Psoas muscle (tissue), 8 donors: ENCODE measurements around the gene HEBP1. TPM values are rescaled to one million over a fixed set of nuclear protein-coding genes. Genes with fewer than 3 reads are reported as not detected.
A peak's percentile ranks its signal among the peaks of the same experiment; 100 is the strongest.

Source experiments
- ATAC-seq, 4 donors: fragments of 200-7000 bp; cut with Tn5 transposase; one replicate each; pipeline ENCODE4 v1.9.1; 2020; ENCODE audit warnings: moderate library complexity in 3 of 4, mild to moderate bottlenecking in 2 of 4
- DNase-seq, 2 donors: peaks; one replicate each; pipeline ENCODE4 v3.0.0-alpha.2; 2020
- H3K27ac ChIP-seq: fragments of 200-600 bp; one replicate; pipeline ENCODE4 v1.8.0; 2022
- H3K27me3 ChIP-seq, 3 donors: fragments of 200-600 bp in 1 of 3; one replicate each; pipeline versions ENCODE4 v1.6.1 to v1.8.0; 2013 to 2022; ENCODE audit warnings: low read length in 2 of 3, mild to moderate bottlenecking in 2 of 3, moderate library complexity in 1 of 3; ENCODE audit not compliant: insufficient read depth in 3 of 3
- H3K36me3 ChIP-seq, 2 donors: fragments of 200-600 bp in 1 of 2; one replicate each; pipeline versions ENCODE4 v1.6.1 to v1.8.0; 2013 to 2022; ENCODE audit warnings: low read depth in 1 of 2, mild to moderate bottlenecking in 1 of 2, moderate library complexity in 1 of 2; ENCODE audit not compliant: insufficient read depth in 1 of 2
- H3K4me1 ChIP-seq: fragments of 200-600 bp; one replicate; pipeline ENCODE4 v1.8.0; 2022
- H3K4me3 ChIP-seq: fragments of 200-600 bp; one replicate; pipeline ENCODE4 v1.8.0; 2022; ENCODE audit warnings: mild to moderate bottlenecking
- H3K9me3 ChIP-seq: fragments of 200-600 bp; one replicate; pipeline ENCODE4 v1.8.0; 2022
- WGBS, 3 donors: extraction: QIAGEN DNeasy Blood & Tissue Kit; methylation state at CpG; one replicate each; pipeline versions ENCODE4 v1.1.6 to v1.1.7; 2013; 5-methylcytosine and 5-hydroxymethylcytosine counted together
- intact Hi-C, 2 donors: fragments of 100-400 bp; cut with DNase I; formaldehyde crosslinking; loops; one replicate each; pipeline versions ENCODE4 v1.11.0 to v1.14.2; 2022
- polyA plus RNA-seq, 3 donors: library from polyadenylated mRNA; stranded (reverse); fragments of 200-250 nt; gene quantifications; one replicate each; pipeline ENCODE4 v1.2.3, GENCODE V29; 2013
- total RNA-seq, 4 donors: library from RNA; stranded (reverse); fragmentation: NEBNext Ultra II Directional in 2 of 4; extraction: Animal tissue kit (Norgen Biotek cat#: 25700) in 2 of 4; gene quantifications; one replicate each; pipeline versions ENCODE4 v1.2.1 to v1.2.4, GENCODE V29; 2021 to 2023
- TF ChIP-seq, protein P1 (sequence below): fragments of 200-600 bp; IDR thresholded peaks from one replicate; pipeline ENCODE4 v1.8.0; 2022; ENCODE audit warnings: antibody characterized with exemption
- donor health status: healthy with polysubstance abuse.
- donor health status: DM: no; HTN: no; CAD: no; lungs with moderate emphysema.
- donor health status: Bipolar disorder and iron deficiency.
- donor health status: healthy.
- donor health status: DM: yes; HTN: yes; CAD: no.
- donor health status: DM: no; HTN: no; CAD: no.
- donor health status: DM: no; HTN: no; CAD: no.
- donor health status: DM: yes; HTN: yes; CAD: no.

Gene HEBP1
- total and polyA plus RNA-seq, 7 donors = 19.4 to 39.3 (median 33.3) TPM

DNA sequence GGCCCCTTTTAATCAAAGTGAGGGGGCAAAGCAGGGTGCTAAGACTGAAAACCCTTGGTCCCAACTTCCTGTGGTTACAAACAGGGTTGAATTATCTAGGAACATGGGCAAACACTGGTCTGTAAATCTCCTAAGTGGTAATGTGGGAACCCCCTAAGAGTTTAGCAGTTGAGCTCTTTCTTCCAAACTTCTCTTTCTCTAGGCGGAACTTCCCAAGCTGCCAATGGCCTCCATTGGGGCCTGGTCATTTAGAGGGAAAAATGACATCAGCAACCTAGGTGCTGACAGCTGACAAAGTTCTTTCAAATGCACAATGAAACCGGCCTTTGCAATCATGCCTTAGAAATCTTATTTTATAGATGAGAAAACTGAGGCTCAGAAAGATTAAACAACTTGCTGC, 17.7 kb downstream of the HEBP1 start:
- Histone ChIP-seq H3K36me3 (peaks cover 5 to 57% of the 10 kb centered on the region in 2 donors), H3K27ac (no peak overlapping the region), H3K4me1 (no peaks in the 10 kb centered on the region), H3K4me3 (no peak overlapping the region), H3K9me3 (no peaks in the 10 kb centered on the region), H3K27me3 (no peaks in the 10 kb centered on the region)
- ATAC-seq (no peak), DNase-seq (no peak)
- intact Hi-C loops = loop anchor here (1.0 to 10.0 kb wide), 4 partner anchors 66 to 188 kb away; no protein-coding TSS in a partner anchor
- TF ChIP-seq, protein P1, sequence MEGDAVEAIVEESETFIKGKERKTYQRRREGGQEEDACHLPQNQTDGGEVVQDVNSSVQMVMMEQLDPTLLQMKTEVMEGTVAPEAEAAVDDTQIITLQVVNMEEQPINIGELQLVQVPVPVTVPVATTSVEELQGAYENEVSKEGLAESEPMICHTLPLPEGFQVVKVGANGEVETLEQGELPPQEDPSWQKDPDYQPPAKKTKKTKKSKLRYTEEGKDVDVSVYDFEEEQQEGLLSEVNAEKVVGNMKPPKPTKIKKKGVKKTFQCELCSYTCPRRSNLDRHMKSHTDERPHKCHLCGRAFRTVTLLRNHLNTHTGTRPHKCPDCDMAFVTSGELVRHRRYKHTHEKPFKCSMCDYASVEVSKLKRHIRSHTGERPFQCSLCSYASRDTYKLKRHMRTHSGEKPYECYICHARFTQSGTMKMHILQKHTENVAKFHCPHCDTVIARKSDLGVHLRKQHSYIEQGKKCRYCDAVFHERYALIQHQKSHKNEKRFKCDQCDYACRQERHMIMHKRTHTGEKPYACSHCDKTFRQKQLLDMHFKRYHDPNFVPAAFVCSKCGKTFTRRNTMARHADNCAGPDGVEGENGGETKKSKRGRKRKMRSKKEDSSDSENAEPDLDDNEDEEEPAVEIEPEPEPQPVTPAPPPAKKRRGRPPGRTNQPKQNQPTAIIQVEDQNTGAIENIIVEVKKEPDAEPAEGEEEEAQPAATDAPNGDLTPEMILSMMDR = no peak
- WGBS, 3 donors = 91 to 93% (median 93%) methylated on average over 2 of the region's 2 CpGs

DNA sequence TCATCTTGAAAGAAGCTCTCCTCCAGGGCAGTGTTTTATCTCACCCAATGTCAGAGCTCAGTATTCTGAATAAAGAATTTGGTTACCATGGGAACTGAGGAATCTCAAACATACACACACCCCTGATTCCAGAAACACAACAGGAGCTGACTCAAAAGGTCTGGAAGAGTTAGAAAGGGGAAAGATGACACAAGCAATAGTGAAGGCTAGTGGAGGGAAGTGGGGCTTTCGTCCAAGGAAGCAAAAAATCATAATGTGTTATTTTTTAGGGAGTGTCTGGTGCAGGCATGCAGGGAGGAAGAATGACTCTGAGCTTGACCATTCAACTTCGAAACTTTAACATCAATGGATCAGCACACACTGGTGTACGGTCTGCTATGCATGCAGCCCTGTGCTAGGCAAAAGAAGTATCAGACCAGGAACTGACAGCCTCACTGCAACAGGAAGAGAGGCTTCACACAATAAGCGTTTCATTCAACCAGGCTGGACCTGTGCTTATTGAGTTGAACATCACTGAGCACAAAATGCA, 20.3 kb downstream of the HEBP1 start:
- ATAC-seq = peak in 3 of 4 donors; percentile 19 to 41 (median 33)
- H3K9me3 ChIP-seq = no peaks in the 10 kb centered on the region
- no peaks in the 10 kb centered on the region for H3K27me3 ChIP-seq
- no peak overlapping the region for H3K27ac ChIP-seq
- 61 to 73% (median 72%) methylated on average over 4 of the region's 4 CpGs for WGBS, 3 donors
- peaks cover 2 to 44% of the 10 kb centered on the region in 2 donors for H3K36me3 ChIP-seq
- no peak for DNase-seq
- H3K4me1 ChIP-seq = no peaks in the 10 kb centered on the region
- intact Hi-C loops = loop anchor here (10.0 kb wide), 2 partner anchors 145 to 185 kb away; no protein-coding TSS in a partner anchor
- no peak overlapping the region for H3K4me3 ChIP-seq
- TF ChIP-seq, protein P1 = no peak

DNA sequence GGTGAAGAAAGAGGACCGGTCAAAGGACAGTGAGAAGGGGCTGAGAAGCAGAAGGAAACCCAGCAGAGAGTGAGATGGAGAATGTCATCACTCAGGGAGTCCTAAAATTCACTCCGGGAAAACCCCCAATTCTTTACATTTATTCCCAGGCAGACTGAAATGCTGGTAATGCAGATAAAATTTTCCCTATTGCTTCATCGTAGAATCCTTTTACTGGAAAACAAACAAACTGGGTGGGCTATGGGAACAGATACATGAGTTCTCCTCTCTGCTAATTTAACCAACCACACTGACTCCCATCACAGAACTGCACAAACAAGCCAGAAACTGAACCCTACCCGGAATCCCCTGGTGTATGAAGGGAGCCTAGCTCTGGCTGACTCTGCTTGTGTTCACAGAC, 20.9 kb downstream of the HEBP1 start:
- Histone ChIP-seq H3K27me3 (no peaks in the 10 kb centered on the region), H3K9me3 (no peaks in the 10 kb centered on the region), H3K4me3 (no peak overlapping the region), H3K36me3 (peaks cover 2 to 44% of the 10 kb centered on the region in 2 donors), H3K27ac (no peak overlapping the region), H3K4me1 (no peaks in the 10 kb centered on the region)
- DNase-seq = no peak
- intact Hi-C loops = no loop called here
- WGBS, 3 donors = 82 to 85% (median 85%) methylated on average over 4 of the region's 4 CpGs
- ATAC-seq = no peak
- TF ChIP-seq, protein P1 = no peak

DNA sequence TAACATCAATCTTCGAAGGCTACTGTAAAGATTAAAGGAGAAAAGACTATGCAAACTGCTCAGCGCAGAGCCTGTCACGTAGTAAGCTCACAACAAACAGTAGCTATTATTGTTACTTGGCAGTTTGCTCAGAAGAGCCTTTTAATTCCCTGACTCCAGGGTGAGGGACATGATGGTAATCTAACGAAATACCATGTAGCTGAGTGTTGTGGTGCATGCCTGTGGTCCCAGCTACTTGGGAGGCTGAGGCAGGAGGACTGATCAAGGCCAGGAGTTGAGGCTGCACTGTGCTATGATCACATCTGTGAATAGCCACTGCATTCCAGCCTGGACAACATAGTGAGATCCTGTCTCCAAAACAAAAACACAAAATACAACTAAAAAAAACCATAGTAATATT, 22.8 kb downstream of the HEBP1 start:
- TF ChIP-seq, protein P1 = no peak
- peaks cover 9% of the 10 kb centered on the region for H3K9me3 ChIP-seq
- H3K4me3 ChIP-seq = no peak overlapping the region
- peak overlapping the region; percentile 18 for H3K27ac ChIP-seq
- DNase-seq (no peak), ATAC-seq (no peak)
- intact Hi-C loops = no loop called here
- no peaks in the 10 kb centered on the region for H3K27me3 ChIP-seq
- peaks cover 7 to 62% of the 10 kb centered on the region in 2 donors for H3K36me3 ChIP-seq
- no peaks in the 10 kb centered on the region for H3K4me1 ChIP-seq
- WGBS, 3 donors = 92 to 98% (median 94%) methylated on average over 4 of the region's 4 CpGs

DNA sequence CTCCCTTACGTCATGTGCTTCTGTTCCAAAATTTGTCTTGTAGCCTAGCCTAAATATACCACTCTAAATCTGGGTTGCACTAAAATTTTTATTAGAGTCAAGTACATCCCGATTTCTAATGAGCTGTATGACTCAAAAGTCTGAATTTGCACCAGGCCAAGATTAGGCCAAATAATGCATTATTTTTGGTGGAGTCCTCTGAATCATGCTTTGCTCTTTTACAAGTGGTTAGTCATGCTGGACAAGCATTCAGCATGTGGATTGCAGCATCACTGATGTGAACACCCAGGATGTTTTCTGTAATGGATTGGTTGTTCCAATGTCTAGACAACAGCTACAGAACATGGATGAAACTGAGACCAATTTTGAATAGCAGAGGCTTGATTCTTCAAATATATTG, 23.7 kb downstream of the HEBP1 start:
- no peak for DNase-seq
- Histone ChIP-seq H3K36me3 (peaks cover 7 to 69% of the 10 kb centered on the region in 2 donors), H3K4me1 (no peaks in the 10 kb centered on the region), H3K9me3 (peaks cover 9% of the 10 kb centered on the region), H3K27me3 (no peaks in the 10 kb centered on the region), H3K27ac (peak overlapping the region; percentile 18), H3K4me3 (no peak overlapping the region)
- intact Hi-C loops = no loop called here
- TF ChIP-seq, protein P1 = no peak
- WGBS, 3 donors = 68 to 84% (median 73%) methylated on average over 2 of the region's 2 CpGs
- peak; percentile 40 to 84 (median 76) for ATAC-seq
